H1 (cell line): Measurements from ENCODE around the gene ACOX1. TPM values are rescaled to one million over a fixed set of nuclear protein-coding genes. Genes with fewer than 3 reads are reported as not detected.
A peak's percentile ranks its signal among the peaks of the same experiment; 100 is the strongest.

ENCODE experiments used
- CTCF ChIA-PET: fragments of 300-600 bp; sonication (Branson Sonifier 250); formaldehyde crosslinking; loops from one replicate; lab custom pipeline; 2021; ENCODE audit not compliant: partially characterized antibody; lab: Charles Lee
- POLR2A ChIA-PET: fragments of 300-600 bp; sonication (Branson Sonifier 250); formaldehyde crosslinking; loops from one replicate; lab custom pipeline; 2021; ENCODE audit warnings: inconsistent platforms; ENCODE audit not compliant: partially characterized antibody; lab: Charles Lee
- DNase-seq, 2 experiments: peaks; one replicate each; pipeline versions ENCODE4 v3.0.0 to v3.0.0-alpha.2; 2010 to 2022; ENCODE audit warnings: low spot score in 2 of 2, low read depth in 1 of 2, mixed read lengths in 1 of 2
- FAIRE-seq: peaks from 2 replicates; lab custom pipeline; 2011; peaks lifted over from hg19 to GRCh38; lab: Jason Lieb, UNC
- H2AFZ ChIP-seq: 2 replicates; pipeline ENCODE4 v1.8.1; 2012; ENCODE audit warnings: low read length, inconsistent platforms
- H2AK5ac ChIP-seq: 2 replicates; pipeline ENCODE4 v1.6.1; 2013; ENCODE audit warnings: low read depth, low read length
- H2BK120ac ChIP-seq: replicated peaks from 2 replicates; pipeline ENCODE3; 2013; ENCODE audit warnings: low read depth, low read length, inconsistent platforms
- H2BK12ac ChIP-seq: 2 replicates; pipeline ENCODE4 v1.6.1; 2013; ENCODE audit warnings: low read depth, low read length
- H2BK15ac ChIP-seq: 2 replicates; pipeline ENCODE4 v1.6.1; 2013; ENCODE audit warnings: low read length
- H2BK20ac ChIP-seq: 2 replicates; pipeline ENCODE4 v1.6.1; 2013; ENCODE audit warnings: low read length
- H2BK5ac ChIP-seq: 2 replicates; pipeline ENCODE4 v1.6.1; 2013; ENCODE audit warnings: low read depth, low read length
- H3K14ac ChIP-seq: 2 replicates; pipeline ENCODE4 v1.6.1; 2013; ENCODE audit warnings: inconsistent platforms; ENCODE audit not compliant: insufficient read length
- H3K18ac ChIP-seq: 2 replicates; pipeline ENCODE4 v1.6.1; 2013; ENCODE audit warnings: low read length; ENCODE audit errors: extremely low read depth
- H3K23ac ChIP-seq: 2 replicates; pipeline ENCODE4 v1.6.1; 2013; ENCODE audit warnings: inconsistent platforms; ENCODE audit not compliant: insufficient read length
- H3K23me2 ChIP-seq: 2 replicates; pipeline ENCODE4 v1.6.1; 2013; ENCODE audit warnings: low read depth, low read length
- H3K27ac ChIP-seq: 2 replicates; pipeline ENCODE4 v1.6.1; 2011; ENCODE audit warnings: low read depth, low read length, inconsistent platforms
- H3K27me3 ChIP-seq, 4 experiments: replicated peaks in 1 of 4; 1 replicate in 1 of 4; 2 replicates in 3 of 4; pipeline versions ENCODE4 v1.6.1 to v1.8.1; 2011 to 2013; ENCODE audit warnings: low read length in 3 of 4, mild to moderate bottlenecking in 3 of 4, inconsistent platforms in 2 of 4, mixed read lengths in 2 of 4, moderate library complexity in 1 of 4; ENCODE audit not compliant: control insufficient read depth in 3 of 4, insufficient read depth in 3 of 4; ENCODE audit errors: extremely low read depth in 1 of 4
- H3K36me3 ChIP-seq, 4 experiments: 2 replicates each; pipeline versions ENCODE4 v1.6.1 to v1.8.1; 2011 to 2013; ENCODE audit warnings: mild to moderate bottlenecking in 4 of 4, low read length in 3 of 4, moderate library complexity in 2 of 4, control low read depth in 1 of 4, inconsistent platforms in 1 of 4; ENCODE audit not compliant: insufficient read depth in 4 of 4, control insufficient read depth in 2 of 4
- H3K4ac ChIP-seq: replicated peaks from 2 replicates; pipeline ENCODE3; 2013; ENCODE audit warnings: low read length, low read depth, mixed read lengths, inconsistent platforms; ENCODE audit not compliant: insufficient read length
- H3K4me1 ChIP-seq, 4 experiments: replicated peaks in 1 of 4; 1 replicate in 1 of 4; 2 replicates in 3 of 4; pipeline versions ENCODE4 v1.6.1 to v1.8.1; 2011 to 2013; ENCODE audit warnings: low read length in 3 of 4, inconsistent platforms in 2 of 4, mixed read lengths in 1 of 4; ENCODE audit not compliant: insufficient read depth in 4 of 4, control insufficient read depth in 3 of 4
- H3K4me2 ChIP-seq, 2 experiments: 2 replicates each; pipeline versions ENCODE4 v1.6.1 to v1.8.1; 2011 to 2013; ENCODE audit warnings: low read depth in 2 of 2, low read length in 2 of 2, control low read depth in 1 of 2, inconsistent platforms in 1 of 2, mild to moderate bottlenecking in 1 of 2; ENCODE audit not compliant: insufficient read depth in 1 of 2
- H3K4me3 ChIP-seq, 4 experiments: fragments of 200-600, 300-600 bp in 1 of 4; sonication (generic), shearing (Covaris generic), sonication (Bioruptor Twin) in 1 of 4; 2 replicates each; pipeline versions ENCODE4 v1.5.1 to v1.8.1; 2011 to 2016; ENCODE audit warnings: low read length in 4 of 4, low read depth in 3 of 4, control low read depth in 2 of 4, inconsistent platforms in 2 of 4, mild to moderate bottlenecking in 2 of 4, mixed read lengths in 1 of 4, moderate library complexity in 1 of 4; ENCODE audit not compliant: insufficient read depth in 2 of 4; ENCODE audit errors: extremely low read depth in 1 of 4
- H3K56ac ChIP-seq: replicated peaks from 2 replicates; pipeline ENCODE3; 2013; ENCODE audit warnings: low read depth, mild to moderate bottlenecking, mixed read lengths, low read length, inconsistent platforms; ENCODE audit not compliant: insufficient read length
- H3K79me1 ChIP-seq: 2 replicates; pipeline ENCODE4 v1.6.1; 2013; ENCODE audit warnings: low read depth, low read length, control low read depth
- H3K79me2 ChIP-seq, 2 experiments: 2 replicates each; pipeline versions ENCODE4 v1.6.1 to v1.8.1; 2012 to 2013; ENCODE audit warnings: low read length in 2 of 2, mild to moderate bottlenecking in 2 of 2, inconsistent platforms in 1 of 2; ENCODE audit not compliant: insufficient read depth in 2 of 2, control insufficient read depth in 1 of 2
- H3K9ac ChIP-seq, 4 experiments: replicated peaks in 1 of 4; 1 replicate in 1 of 4; 2 replicates in 3 of 4; pipeline versions ENCODE4 v1.6.1 to v1.8.1; 2011 to 2013; ENCODE audit warnings: low read depth in 3 of 4, low read length in 3 of 4, control low read depth in 2 of 4, mild to moderate bottlenecking in 2 of 4, moderate library complexity in 2 of 4, inconsistent platforms in 1 of 4; ENCODE audit errors: extremely low read depth in 1 of 4
- H3K9me3 ChIP-seq, 2 experiments: 2 replicates each; pipeline versions ENCODE4 v1.6.1 to v1.8.1; 2012 to 2013; ENCODE audit warnings: mild to moderate bottlenecking in 2 of 2, moderate library complexity in 2 of 2, control low read depth in 1 of 2, inconsistent platforms in 1 of 2, low read depth in 1 of 2, low read length in 1 of 2, mixed read lengths in 1 of 2; ENCODE audit not compliant: insufficient read depth in 2 of 2
- H4K20me1 ChIP-seq, 2 experiments: replicated peaks in 1 of 2; 2 replicates each; pipeline versions ENCODE3 to v1.8.1; 2011 to 2013; ENCODE audit warnings: inconsistent platforms in 2 of 2, low read length in 2 of 2, mild to moderate bottlenecking in 1 of 2; ENCODE audit not compliant: insufficient read depth in 2 of 2, control insufficient read depth in 1 of 2
- H4K5ac ChIP-seq: 2 replicates; pipeline ENCODE4 v1.6.1; 2013; ENCODE audit warnings: low read length, low read depth, mixed read lengths, inconsistent platforms; ENCODE audit not compliant: insufficient read length
- H4K8ac ChIP-seq: 2 replicates; pipeline ENCODE4 v1.8.0; 2013; ENCODE audit warnings: mild to moderate bottlenecking, moderate library complexity, low read length, inconsistent platforms; ENCODE audit not compliant: insufficient read depth; ENCODE audit errors: extremely low read depth
- H4K91ac ChIP-seq: replicated peaks from 2 replicates; pipeline ENCODE3; 2013; ENCODE audit warnings: low read length, mixed read lengths, inconsistent platforms; ENCODE audit not compliant: insufficient read length
- ATF2 ChIP-seq: IDR thresholded peaks from 2 replicates; pipeline ENCODE4 v1.6.1; 2012; ENCODE audit warnings: low read length, inconsistent platforms
- ATF3 ChIP-seq: IDR thresholded peaks from 2 replicates; pipeline ENCODE4 v1.6.1; 2011; ENCODE audit warnings: low read depth, mild to moderate bottlenecking, low read length; ENCODE audit not compliant: insufficient read depth
- BCL11A ChIP-seq, 2 experiments: IDR thresholded peaks; one replicate each; pipeline ENCODE4 v1.6.1; 2011; ENCODE audit warnings: low read depth in 2 of 2, low read length in 2 of 2, mild to moderate bottlenecking in 2 of 2
- CBX5 ChIP-seq: fragments of 300-800, 300-1000 bp; sonication (generic); IDR thresholded peaks from 2 replicates; pipeline ENCODE4 v1.7.1; 2016; ENCODE audit warnings: antibody characterized with exemption, low read length, low read depth
- CTBP2 ChIP-seq: IDR thresholded peaks from 2 replicates; pipeline ENCODE4 v1.7.0; 2011; ENCODE audit warnings: borderline replicate concordance, mild to moderate bottlenecking, moderate library complexity, mixed read lengths, low read length; ENCODE audit not compliant: insufficient read depth, insufficient read length
- RAD21 ChIP-seq, 2 experiments: IDR thresholded peaks in 1 of 2; conservative IDR thresholded peaks in 1 of 2; 2 replicates each; pipeline ENCODE4 v1.6.1; 2011; ENCODE audit warnings: low read depth in 2 of 2, low read length in 2 of 2, improper control_type of control experiment in 1 of 2, inconsistent platforms in 1 of 2, mild to moderate bottlenecking in 1 of 2, moderate library complexity in 1 of 2
- TAF1 ChIP-seq: IDR thresholded peaks from 2 replicates; pipeline ENCODE4 v1.6.1; 2011; ENCODE audit warnings: mild to moderate bottlenecking, low read depth, low read length
- WGBS, 2 experiments: shearing (Covaris generic) in 1 of 2; methylation state at CpG; one replicate each; pipeline versions ENCODE4 v1.1.6 to v1.1.7; 2013 to 2015; ENCODE audit warnings: low lambda C conversion rate in 2 of 2, mixed read lengths in 2 of 2, inconsistent platforms in 1 of 2, low coverage in 1 of 2, missing lambda C conversion rate in 1 of 2; ENCODE audit not compliant: insufficient replicate concordance in 2 of 2, insufficient coverage in 1 of 2, insufficient read length in 1 of 2; ENCODE audit errors: extremely low coverage in 1 of 2, missing lambda C conversion rate in 1 of 2; 5-methylcytosine and 5-hydroxymethylcytosine counted together
- polyA plus RNA-seq, 7 experiments: library from polyadenylated mRNA; depleted of rRNA in 3 of 7; stranded (reverse) in 5 of 7; unstranded in 2 of 7; fragments of >200 nt in 5 of 7; fragments of 200-250 nt in 2 of 7; gene quantifications; 1 replicate in 5 of 7; 2 replicates in 1 of 7; 4 replicates in 1 of 7; pipeline versions ENCODE4 v1.2.1 to v1.2.3, GENCODE V29; 2011 to 2013; ENCODE audit warnings: missing spikeins in 2 of 7, mixed read lengths in 2 of 7
- total RNA-seq: library from RNA; stranded (reverse); fragmentation: NEBNext Ultra II Directional; extraction: Animal tissue kit (Norgen Biotek cat#: 25700); gene quantifications from 2 replicates; pipeline ENCODE4 v1.2.1, GENCODE V29; 2021

ACOX1 gene
- total and polyA plus RNA-seq, 2 of the 8 experiments (the other 6 are each of a cell fraction or from before 2014, with no cell fraction given) = 10.5 to 30.4 TPM

DNA sequence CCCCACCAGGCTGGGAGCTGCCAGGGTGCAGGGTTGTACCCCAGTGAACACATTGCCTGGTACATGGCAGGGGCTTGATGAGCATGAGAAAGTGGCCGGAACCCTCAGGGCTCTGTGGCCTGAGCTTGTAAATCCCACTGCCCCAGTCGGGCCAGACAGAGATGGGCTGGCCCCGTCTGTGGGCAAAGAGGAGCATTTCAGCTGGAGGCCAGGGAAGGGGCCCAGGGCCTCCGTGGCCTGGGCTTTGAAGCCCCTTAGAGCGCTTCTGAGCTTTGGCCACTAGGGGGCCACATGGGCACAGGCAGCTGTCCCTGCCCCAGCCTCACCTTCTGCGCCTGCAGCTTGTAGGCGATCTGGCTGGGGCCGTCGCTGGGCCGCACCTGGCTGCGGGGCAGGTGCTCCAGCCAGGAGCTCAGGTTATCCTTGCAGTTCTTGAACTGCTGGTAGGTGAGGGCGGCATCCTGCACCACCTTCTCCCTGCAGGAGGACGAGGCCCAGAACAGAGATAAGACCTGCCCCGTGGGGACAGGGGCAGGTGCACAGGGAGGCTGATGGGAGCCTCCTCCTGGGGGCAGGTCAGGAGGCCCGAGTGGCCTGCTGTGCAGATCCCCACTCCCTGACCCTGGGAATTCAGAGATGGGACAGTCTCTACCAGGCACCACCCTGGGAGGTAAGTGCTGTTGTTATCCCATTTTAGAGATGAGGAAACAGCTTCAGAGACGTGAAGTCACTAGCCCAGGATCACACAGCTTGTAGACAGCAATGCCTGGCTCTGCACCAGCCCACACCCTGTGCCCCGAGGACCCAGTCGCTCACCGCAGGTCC lies 35.3 kb upstream of the ACOX1 start:
- ChIA-PET POLR2A (interaction anchor here (0.6 to 2.0 kb wide), 10 partner anchors 9 to 718 kb away, joined by 3 to 9 read pairs (median 4); partner anchors contain the start of genes MRPL38 and ZACN), CTCF (interaction anchor here (0.6 to 32.0 kb wide), 53 partner anchors 8 to 616 kb away, joined by 3 to 885 read pairs (median 4); partner anchors contain the start of genes CDK3, EVPL, MRPL38 and TRIM47)
- Histone ChIP-seq H2BK20ac (no peak overlapping the region; the same call in 1 of the 2 replicates), H2BK5ac (no peak overlapping the region), H3K23me2 (no peaks in the 10 kb centered on the region), H2AFZ (no peak overlapping the region; the same call in 1 of the 2 replicates), H3K56ac (no peak overlapping the region), H3K27me3 (no peaks in the 10 kb centered on the region; a peak in 1 of 7 replicates), H3K14ac (no peak overlapping the region), H3K18ac (peak overlapping the region; percentile 78), H3K79me1 (no peaks in the 10 kb centered on the region), H4K8ac (peak overlapping the region; percentile 83; the same call in 1 of the 2 replicates), H3K4me1 (peaks cover 0 to 2% (median under 1%) of the 10 kb centered on the region in 4 experiments; a peak in 3 of 7 replicates), H3K9ac (no peak overlapping the region), H4K5ac (no peak overlapping the region), H2BK12ac (peak overlapping the region; percentile 33; the same call in 1 of the 2 replicates), H3K36me3 (no peaks in the 10 kb centered on the region), H4K91ac (peak overlapping the region; percentile 85), H3K4ac (no peak overlapping the region), H3K23ac (no peak overlapping the region), H2BK15ac (no peak overlapping the region), H2AK5ac (no peak overlapping the region), H4K20me1 (no peaks in the 10 kb centered on the region), H3K4me2 (no peak overlapping the region), H3K4me3 (no peak overlapping the region), H3K27ac (no peak overlapping the region), H3K9me3 (no peaks in the 10 kb centered on the region; a peak in 1 of 4 replicates), H2BK120ac (peak overlapping the region; percentile 15), H3K79me2 (no peaks in the 10 kb centered on the region)
- DNase-seq (peak; percentile 83 to 89), FAIRE-seq (no peak)
- 48% methylated on average over 14 of the region's 19 CpGs; no CpG with 5 or more reads in 1 of the 2 experiments for WGBS, 2 experiments
- TF ChIP-seq BCL11A (IDR thresholded peaks at IDR 0.05; ENCODE audit: low read depth in 2 of 2, low read length in 2 of 2) = no peak
- no peak for TF ChIP-seq ATF3
- no peak for TF ChIP-seq CBX5
- TF ChIP-seq CTBP2 = no peak
- TF ChIP-seq RAD21 (IDR thresholded peaks at IDR 0.05 in 1 of 2, conservative IDR thresholded peaks at IDR 0.05 in 1 of 2; ENCODE audit: low read depth in 2 of 2, low read length in 2 of 2) = peak; percentile 93 to 97
- no peak for TF ChIP-seq TAF1
- TF ChIP-seq ATF2 = no peak
